Epidermal melanocyte (primary cell): ENCODE measurements around the gene UQCC5.

ENCODE experiments used
- DNase-seq: peaks from one replicate; pipeline ENCODE4 v3.0.0; 2011; ENCODE audit warnings: low spot score; ENCODE audit not compliant: insufficient read length

UQCC5 gene

GRCh38 chr3:52532838-52533622 is 3.4 kb upstream of the UQCC5 start:
- DNase-seq, result peak; percentile 27

DNA sequence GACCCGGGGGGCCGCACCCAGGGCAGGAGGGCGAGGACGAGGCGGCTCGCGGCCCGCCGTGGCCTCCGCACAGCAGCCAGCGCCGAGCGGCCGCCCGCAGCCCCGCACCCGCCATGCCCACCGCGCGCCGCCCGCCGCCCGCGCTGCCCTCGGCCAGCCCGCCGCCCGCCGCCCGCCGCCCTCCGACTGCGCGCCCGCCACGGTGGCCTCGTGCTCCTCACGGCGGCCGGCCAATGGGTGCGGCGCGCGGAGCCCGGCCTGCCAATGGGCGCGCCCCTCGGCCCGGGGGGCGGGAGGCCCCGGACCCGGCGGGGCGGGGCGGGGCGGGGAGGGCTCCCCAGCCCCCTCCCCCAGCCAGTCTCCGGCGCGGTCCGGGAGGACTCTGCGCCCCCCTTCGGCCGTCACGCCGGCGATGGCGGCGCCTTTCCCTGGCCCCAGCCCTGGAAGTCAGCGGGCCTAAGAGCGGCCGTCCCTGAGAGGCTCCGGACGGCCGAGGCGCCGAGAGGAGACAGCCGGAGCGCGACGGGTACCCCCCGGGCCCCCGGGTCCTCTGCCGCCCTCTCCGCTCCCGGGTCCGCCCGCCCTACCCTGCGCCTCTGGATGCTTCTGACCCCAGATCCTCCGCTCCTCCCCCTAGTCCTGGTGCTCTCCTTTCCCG is 2.7 kb upstream of the UQCC5 start, which contains the start of gene NT5DC2:
NT5DC2 (minus strand) TSS at position 235 of the 658 bp plus-strand sequence; CDS start at position 115, 120 bp downstream.
- peak; percentile 87 for DNase-seq

- no peak for DNase-seq
These were observed 1.9 kb upstream of the UQCC5 start for GRCh38 chr3:52534281-52535183.

DNA sequence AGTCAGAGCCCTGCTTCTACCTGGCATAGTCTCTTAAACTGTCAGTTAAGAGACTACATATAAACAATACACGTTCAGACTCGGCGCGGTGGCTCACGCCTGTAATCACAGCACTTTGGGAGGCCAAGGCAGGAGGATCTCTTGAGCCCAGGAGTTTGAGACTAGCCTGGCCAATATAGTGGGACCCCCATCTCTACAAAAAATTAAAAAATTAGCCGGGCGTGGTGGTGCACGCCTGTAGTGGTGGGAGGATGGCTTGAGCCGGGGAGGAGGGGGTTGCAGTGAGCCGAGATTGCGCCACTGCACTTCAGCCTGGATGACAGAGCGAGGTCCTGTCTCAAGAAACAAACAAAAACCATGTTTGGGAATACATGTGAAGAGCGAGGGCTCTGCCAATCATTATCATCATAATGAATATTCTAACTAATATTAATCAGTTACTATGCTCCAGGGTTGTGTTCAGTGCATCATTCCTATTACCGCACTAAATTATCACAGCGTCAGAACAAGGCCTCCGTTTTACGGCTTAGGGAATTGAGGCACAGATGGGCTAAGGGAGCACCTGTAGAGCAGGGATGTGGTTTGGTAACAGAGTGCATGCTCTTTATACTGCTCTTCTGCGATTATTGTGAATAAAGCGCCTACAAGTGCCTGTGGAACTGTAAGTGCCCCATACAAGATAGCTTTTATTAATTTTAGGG is 844 bp upstream of the UQCC5 start:
- no peak for DNase-seq

DNA sequence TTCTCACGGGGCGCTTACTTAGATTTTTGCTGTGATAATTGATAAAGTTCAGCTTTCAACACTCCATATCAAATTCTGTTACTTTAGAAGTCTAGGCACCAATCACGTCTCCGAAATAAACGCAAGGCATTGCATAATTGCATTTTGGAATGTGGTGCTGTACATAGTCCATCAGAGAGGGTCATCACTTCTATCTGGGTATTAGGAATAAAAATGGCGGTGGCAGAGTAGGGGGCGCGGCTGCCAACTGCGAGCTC is 365 bp upstream of the UQCC5 start:
- no peak for DNase-seq

GRCh38 chr3:52537165-52537620 is 788 bp downstream of the UQCC5 start:
- no peak for DNase-seq

DNA sequence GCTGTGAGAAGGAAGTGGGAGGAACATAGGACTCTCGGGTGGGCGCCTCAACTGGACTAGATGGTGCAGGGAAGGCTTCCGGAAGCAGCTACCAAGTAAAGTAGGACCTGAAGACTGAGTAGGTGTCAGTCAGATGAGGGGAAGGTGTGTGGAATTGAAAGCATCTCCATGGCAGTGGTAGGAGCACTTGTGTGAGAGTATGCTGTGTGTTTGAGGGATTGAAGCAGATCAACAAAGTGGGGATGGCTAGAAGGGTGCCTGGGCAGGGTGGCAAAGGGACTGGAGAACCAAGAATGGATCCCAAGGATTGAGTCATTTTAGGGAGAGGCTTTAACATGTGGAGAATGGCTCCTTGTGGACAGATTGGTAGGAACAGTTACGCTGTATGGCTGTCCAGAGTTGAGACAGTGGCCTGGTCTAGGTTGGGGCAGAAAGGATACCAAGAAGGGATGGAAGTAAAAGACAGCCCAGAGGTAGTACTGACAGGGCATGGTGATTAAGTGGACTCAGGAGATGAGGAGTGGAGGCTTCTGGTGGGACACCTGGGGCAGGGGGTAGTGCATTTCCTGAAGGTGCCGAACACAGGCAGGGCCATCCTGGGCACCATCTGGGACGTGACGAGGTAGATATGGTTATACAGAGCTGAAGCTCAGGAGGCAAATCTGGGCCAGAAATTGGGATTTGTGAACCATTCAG is 1.5 kb downstream of the UQCC5 start:
- DNase-seq, result no peak

GRCh38 chr3:52539010-52539653 is 2.7 kb downstream of the UQCC5 start:
- no peak for DNase-seq

DNA sequence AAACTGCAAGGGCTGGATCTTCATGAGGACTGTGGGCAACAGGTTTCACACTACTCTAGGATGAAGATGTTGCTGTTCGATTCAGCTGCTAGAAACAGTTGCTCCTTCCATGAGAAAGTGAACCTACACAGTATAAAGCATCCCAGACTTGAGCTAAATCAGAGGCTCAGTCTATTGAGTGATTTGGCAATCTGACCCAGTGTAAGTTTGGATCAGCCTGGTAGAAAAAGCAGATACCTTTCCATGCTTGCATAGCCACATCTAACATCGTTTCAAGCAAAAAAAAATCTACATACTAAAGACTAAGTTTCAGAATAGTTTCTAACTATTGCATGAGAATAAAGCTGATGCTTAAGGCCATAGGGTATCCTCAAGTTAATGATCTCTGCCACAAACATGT is 4.6 kb downstream of the UQCC5 start:
- DNase-seq, result no peak

GRCh38 chr3:52544937-52545336 is 8.5 kb downstream of the UQCC5 start:
- no peak for DNase-seq

DNA sequence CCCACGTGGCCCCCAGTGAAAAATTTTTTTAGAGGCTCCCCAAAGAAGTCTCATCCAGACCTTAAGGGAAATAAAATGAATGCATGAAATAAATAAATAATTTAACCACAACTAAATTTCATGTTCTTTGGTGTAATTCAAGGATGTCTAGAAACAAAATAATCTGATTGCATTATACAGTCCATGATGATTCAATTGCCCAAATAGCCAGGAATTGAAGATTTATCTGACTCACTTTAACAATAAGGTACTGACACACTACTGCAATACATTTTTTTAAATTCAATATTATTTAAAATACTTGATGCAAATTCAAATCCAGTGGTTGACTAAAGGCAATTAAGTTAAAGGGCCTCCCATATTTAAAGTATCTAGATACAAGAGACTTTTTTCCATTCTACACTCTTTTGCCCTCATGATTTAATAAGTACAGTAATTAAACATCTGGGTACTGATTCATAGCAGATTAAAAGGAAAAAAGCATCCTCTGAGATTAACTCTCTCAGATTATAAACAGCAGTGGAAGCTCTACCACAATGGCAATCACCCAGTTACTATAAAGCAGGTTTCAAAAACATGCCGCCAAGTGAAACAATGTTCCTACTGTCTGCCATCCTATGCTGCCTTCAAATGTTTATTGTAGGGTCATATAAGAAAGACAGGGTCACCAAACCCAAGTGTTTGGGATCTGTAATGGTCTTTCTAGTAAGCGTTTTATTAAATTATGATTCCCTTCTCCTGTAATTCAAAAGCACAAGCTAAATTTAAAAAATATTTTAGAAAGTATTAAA is 9.9 kb downstream of the UQCC5 start:
- no peak for DNase-seq

- DNase-seq, result no peak
These were observed 10.7 kb downstream of the UQCC5 start for GRCh38 chr3:52547143-52547542.

- DNase-seq, result no peak
These were observed 14.7 kb downstream of the UQCC5 start for GRCh38 chr3:52551118-52551517.

- DNase-seq, result no peak
These were observed 15.7 kb downstream of the UQCC5 start for GRCh38 chr3:52552089-52552488.

DNA sequence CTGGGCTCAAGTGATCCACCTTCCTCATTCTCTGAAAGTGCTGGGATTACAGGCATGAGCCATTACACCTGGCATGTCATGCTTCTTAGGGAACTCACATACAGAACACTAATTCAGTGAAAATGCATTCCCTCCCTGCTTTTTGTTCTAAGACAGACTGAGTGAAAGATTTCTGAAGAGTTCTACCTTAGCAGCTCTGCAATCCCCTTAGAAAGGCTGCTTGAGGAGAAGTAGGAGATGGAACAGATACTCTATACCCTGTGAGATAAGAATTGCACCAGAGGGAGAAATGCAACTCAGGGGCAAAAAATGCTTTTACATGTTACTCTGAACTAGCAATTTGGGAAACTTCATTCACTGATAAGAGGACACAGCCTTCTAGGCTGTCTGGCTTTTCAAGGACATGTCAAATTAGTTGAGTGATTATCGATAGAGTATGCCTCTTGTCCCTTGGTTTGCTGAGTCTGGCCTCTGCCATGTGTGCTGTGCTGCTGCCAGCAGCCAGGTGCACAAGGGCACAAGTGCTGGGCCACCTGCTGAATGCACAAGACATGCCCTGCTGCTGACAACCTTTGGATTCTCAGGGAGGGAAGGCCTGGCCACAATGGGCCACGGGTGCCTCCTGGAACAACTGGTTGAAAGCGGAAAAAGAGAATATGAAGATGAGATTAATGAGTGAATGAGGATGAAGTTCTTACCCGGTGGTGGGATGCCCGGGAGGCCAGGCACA is 17.8 kb downstream of the UQCC5 start:
- no peak for DNase-seq

DNA sequence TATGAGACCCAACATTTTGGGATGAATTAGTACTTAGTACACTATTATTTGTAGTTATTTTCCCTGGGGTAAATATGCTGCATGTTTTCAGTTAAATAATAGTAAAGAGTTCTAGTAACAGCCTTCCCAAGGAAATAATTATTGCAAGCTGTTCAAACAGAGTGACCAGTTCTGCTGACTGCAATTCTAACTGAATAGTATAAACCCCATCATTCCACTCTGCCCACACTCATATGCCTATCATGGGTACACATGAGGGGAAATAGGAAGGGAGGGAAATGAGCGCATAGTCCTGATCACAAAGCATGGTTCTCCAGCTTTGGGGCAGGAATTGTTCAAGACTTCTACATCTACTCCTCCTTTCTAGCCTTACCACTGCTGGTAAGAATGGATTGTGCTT is 18.7 kb downstream of the UQCC5 start:
- no peak for DNase-seq

DNA sequence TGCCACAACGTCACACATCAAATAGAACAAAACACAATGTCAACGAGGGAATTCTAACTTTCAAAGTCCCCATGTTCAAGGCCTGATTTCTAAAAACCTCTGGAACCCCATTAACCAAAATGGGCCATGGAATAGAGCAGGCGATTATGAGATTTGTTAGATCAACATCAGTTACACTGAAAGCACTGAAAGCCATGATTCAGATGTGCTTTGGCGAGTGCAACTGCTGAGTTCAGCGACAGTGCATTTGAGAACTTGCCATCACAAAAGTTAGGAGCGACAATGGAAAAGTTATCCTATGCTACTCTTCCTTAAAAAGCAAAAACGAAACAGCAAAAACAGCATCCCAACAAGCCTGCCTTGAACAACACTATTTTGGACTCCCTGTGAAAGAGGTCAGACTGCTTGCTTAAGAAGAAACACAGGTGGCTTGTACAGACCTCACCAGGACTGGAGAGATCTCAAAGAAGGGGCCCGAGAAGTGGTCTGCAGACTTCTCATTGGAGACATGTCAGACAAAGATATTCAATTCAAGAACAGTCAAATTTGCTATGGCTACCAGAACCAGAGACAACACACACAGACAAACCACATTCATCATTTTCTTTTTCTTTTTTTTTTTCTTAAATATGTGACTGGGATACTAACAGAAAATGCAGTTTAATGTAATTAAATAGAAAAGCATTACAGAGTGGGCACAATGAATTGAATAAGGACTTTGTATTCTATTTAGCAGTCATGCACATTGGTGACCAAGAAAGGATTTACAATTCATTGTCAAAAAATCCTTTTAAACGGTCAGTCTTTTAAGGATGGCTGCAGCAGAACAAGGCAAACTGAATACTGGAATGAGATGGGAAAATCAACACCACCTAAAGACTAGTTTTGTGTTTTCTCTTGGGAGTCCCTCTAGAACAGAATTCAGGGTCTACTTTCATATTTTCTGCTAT is 20.9 kb downstream of the UQCC5 start:
- no peak for DNase-seq

GRCh38 chr3:52558436-52558835 is 22.0 kb downstream of the UQCC5 start:
- DNase-seq, result no peak
